Ovary (tissue), 9 donors: Measurements from ENCODE around the gene GIMD1. TPM values are rescaled to one million over a fixed set of nuclear protein-coding genes. Genes with fewer than 3 reads are reported as not detected.

Experiments used
- DNase-seq, 5 donors: peaks; one replicate each; pipeline ENCODE4 v3.0.0-alpha.2; 2019 to 2020
- H3K27ac ChIP-seq, 2 donors: fragments of 200-600 bp; one replicate each; pipeline versions ENCODE4 v1.5.1 to v1.8.0; 2019 to 2022
- H3K27me3 ChIP-seq: fragments of 200-600 bp; one replicate; pipeline ENCODE4 v1.8.0; 2022
- H3K36me3 ChIP-seq: fragments of 200-600 bp; sonication (generic); one replicate; pipeline ENCODE4 v1.5.1; 2019
- H3K4me1 ChIP-seq: one replicate; pipeline ENCODE4 v1.8.1; 2013; ENCODE audit warnings: mild to moderate bottlenecking, moderate library complexity; ENCODE audit not compliant: insufficient read depth
- H3K4me3 ChIP-seq: fragments of 200-600 bp; sonication (generic); one replicate; pipeline ENCODE4 v1.5.1; 2017
- H3K9me3 ChIP-seq, 2 donors: fragments of 200-600 bp in 1 of 2; sonication (generic) in 1 of 2; one replicate each; pipeline versions ENCODE4 v1.5.1 to v1.8.1; 2013 to 2019; ENCODE audit warnings: mild to moderate bottlenecking in 1 of 2, moderate library complexity in 1 of 2
- EP300 ChIP-seq: sonication (generic); formaldehyde crosslinking; IDR thresholded peaks from one replicate; pipeline ENCODE4 v1.6.1; 2017; ENCODE audit warnings: antibody characterized with exemption
- POLR2A ChIP-seq: fragments of 450-650 bp; IDR thresholded peaks from one replicate; pipeline ENCODE4 v1.6.1; 2017; ENCODE audit warnings: antibody characterized with exemption, mild to moderate bottlenecking, moderate library complexity
- WGBS, 3 donors: extraction: QIAGEN DNeasy Blood & Tissue Kit in 1 of 3; methylation state at CpG; one replicate each; pipeline versions ENCODE4 v1.1.5 to v1.1.7; 2013 to 2017; 5-methylcytosine and 5-hydroxymethylcytosine counted together
- intact Hi-C, 4 donors: fragments of 100-400 bp; cut with DNase I; formaldehyde crosslinking; loops; one replicate each; pipeline versions ENCODE4 v1.11.0 to v1.15.1; 2022 to 2023
- polyA plus RNA-seq, 2 donors: library from polyadenylated mRNA; stranded (reverse); fragments of 200-250 nt in 1 of 2; fragments of 350-450 nt in 1 of 2; fragmentation: Illumina TruSeq in 1 of 2; extraction: RNeasy Lipid Tissue Mini Kit (QIAGEN cat#74804) in 1 of 2; gene quantifications; one replicate each; pipeline ENCODE4 v1.2.3, GENCODE V29; 2013 to 2014
- total RNA-seq, 7 donors: library from RNA; depleted of rRNA in 2 of 7; stranded (reverse); fragments of >200 nt in 2 of 7; fragmentation: NEBNext Ultra II Directional in 3 of 7; extraction: Animal tissue kit (Norgen Biotek cat#: 25700) in 3 of 7; gene quantifications; one replicate each; pipeline versions ENCODE4 v1.1.0 to v1.2.4, GENCODE V29; 2016 to 2023
- TF ChIP-seq, protein P1 (sequence below), 3 donors: fragments of 450-650 bp in 2 of 3; fragments of 200-600 bp in 1 of 3; IDR thresholded peaks; one replicate each; pipeline versions ENCODE4 v1.5.1 to v1.8.0; 2016 to 2022; ENCODE audit warnings: antibody characterized with exemption in 3 of 3, mild to moderate bottlenecking in 1 of 3
- donor health status: DM: no; HTN: no; CAD: no; lungs with moderate emphysema.
- donor health status: DM: no; HTN: no; CAD: no.
- donor health status: Bipolar disorder and iron deficiency.
- donor health status: DM: yes; HTN: yes; CAD: no.
- donor health status: DM: no; HTN: no; CAD: no.
- donor health status: DM: yes; HTN: yes; CAD: no.

Gene GIMD1
- total and polyA plus RNA-seq, 9 donors = not detected

DNA sequence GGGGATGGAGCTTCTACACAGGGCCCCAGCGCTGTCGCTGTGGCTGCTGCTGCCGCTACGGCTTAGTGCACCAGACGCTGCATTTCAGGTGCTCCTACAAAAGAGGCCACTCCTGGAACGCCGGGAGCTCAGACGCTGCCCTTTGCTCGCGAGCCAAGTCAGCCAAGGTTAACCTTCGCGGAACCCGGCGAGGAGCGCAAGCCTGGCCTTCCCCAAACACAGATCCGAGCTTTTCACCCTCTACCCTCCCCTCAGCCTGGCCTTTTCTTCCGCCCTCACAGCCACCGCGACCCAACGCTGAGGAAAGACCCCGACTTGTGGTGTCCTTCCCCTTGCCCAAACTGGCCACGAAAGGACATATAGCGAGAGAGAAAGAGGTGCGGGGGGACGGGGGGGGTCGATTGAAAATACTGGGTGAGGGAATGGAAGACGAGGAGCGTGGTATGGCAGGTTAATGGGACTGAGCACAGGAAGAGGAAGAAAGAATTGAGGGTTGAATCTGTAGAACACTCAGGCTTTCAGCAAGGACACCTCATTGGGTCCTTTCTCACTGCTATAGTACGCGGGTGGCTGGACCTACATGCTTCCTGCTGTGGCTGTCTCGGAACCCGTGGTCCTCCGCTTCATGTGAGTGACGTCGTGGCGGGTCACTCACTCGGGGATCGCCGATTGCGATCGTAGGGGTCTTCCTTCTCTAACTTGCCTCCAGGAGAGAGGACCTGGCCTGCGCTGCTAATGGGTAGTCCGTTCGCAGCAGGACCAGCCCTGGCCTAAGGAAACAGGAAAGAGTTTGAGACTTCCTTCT lies 52.4 kb downstream of the GIMD1 start, which contains the start of the genes AIMP1 and TBCK:
Gene AIMP1, plus strand, starts transcription at position 583 of the 805 bp plus-strand sequence. CDS start 8,460 bp downstream, outside the sequence.
Gene TBCK, minus strand, starts transcription at position 242 of the 805 bp plus-strand sequence. CDS start 7,249 bp downstream, outside the sequence.
- H3K4me1 ChIP-seq = peaks cover 4% of the 10 kb centered on the region
- intact Hi-C loops = no loop called here
- H3K4me3 ChIP-seq = peak within 1 kb of the TSS; percentile 85
- no peaks in the 10 kb centered on the region for H3K27me3 ChIP-seq
- no peaks in the 10 kb centered on the region for H3K36me3 ChIP-seq
- peak within 1 kb of the TSS; percentile 90 to 94 for H3K27ac ChIP-seq
- TF ChIP-seq POLR2A (peak; percentile 64), EP300 (no peak)
- TF ChIP-seq, protein P1, sequence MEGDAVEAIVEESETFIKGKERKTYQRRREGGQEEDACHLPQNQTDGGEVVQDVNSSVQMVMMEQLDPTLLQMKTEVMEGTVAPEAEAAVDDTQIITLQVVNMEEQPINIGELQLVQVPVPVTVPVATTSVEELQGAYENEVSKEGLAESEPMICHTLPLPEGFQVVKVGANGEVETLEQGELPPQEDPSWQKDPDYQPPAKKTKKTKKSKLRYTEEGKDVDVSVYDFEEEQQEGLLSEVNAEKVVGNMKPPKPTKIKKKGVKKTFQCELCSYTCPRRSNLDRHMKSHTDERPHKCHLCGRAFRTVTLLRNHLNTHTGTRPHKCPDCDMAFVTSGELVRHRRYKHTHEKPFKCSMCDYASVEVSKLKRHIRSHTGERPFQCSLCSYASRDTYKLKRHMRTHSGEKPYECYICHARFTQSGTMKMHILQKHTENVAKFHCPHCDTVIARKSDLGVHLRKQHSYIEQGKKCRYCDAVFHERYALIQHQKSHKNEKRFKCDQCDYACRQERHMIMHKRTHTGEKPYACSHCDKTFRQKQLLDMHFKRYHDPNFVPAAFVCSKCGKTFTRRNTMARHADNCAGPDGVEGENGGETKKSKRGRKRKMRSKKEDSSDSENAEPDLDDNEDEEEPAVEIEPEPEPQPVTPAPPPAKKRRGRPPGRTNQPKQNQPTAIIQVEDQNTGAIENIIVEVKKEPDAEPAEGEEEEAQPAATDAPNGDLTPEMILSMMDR (IDR thresholded peaks at IDR 0.05) = no peak
- WGBS, 3 donors = 0% methylated on average over 44 of the region's 44 CpGs
- no peaks in the 10 kb centered on the region for H3K9me3 ChIP-seq
- DNase-seq = peak; percentile 87 to 92 (median 89)

DNA sequence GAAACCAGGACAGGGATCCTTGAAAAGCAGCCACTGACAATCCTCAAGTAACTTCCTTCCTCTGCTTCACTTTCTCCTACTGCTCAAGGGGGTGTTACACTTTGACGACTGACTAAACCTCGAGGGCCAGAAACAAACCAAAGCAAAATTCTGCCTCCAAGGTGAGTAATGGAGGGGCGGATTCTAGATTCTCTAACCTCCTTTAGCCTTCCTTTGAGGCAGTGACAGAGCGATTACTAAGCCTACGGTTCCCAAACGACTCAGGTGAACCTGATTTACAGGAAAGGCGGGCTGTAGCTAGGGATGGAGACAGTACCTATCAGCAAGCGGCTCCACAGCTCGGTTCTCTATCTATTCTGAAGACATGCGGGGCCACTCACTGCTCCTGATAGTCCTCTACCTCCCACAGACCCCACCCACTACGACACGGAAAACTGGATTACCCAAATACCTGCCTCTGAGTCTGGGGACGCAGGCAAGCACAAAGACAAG lies 53.1 kb downstream of the GIMD1 start:
- Histone ChIP-seq H3K27me3 (no peaks in the 10 kb centered on the region), H3K36me3 (no peaks in the 10 kb centered on the region), H3K27ac (peak overlapping the region; percentile 90 to 94), H3K4me1 (peaks cover 4% of the 10 kb centered on the region), H3K9me3 (no peaks in the 10 kb centered on the region), H3K4me3 (peak overlapping the region; percentile 85)
- 1% methylated on average over 13 of the region's 13 CpGs for WGBS, 3 donors
- intact Hi-C loops = no loop called here
- no peak for DNase-seq
- TF ChIP-seq POLR2A = no peak
- no peak for TF ChIP-seq EP300
- TF ChIP-seq, protein P1 (IDR thresholded peaks at IDR 0.05) = no peak

- peaks cover 4% of the 10 kb centered on the region for H3K4me1 ChIP-seq
- no peaks in the 10 kb centered on the region for H3K9me3 ChIP-seq
- DNase-seq = no peak
- 34 to 45% (median 35%) methylated on average over 6 of the region's 6 CpGs for WGBS, 3 donors
- no peak for TF ChIP-seq POLR2A
- intact Hi-C loops = no loop called here
- no peaks in the 10 kb centered on the region for H3K36me3 ChIP-seq
- peak overlapping the region; percentile 85 for H3K4me3 ChIP-seq
- no peak overlapping the region for H3K27ac ChIP-seq
- H3K27me3 ChIP-seq = no peaks in the 10 kb centered on the region
These were observed 53.6 kb downstream of the GIMD1 start for GRCh38 chr4:106314960-106315359.

DNA sequence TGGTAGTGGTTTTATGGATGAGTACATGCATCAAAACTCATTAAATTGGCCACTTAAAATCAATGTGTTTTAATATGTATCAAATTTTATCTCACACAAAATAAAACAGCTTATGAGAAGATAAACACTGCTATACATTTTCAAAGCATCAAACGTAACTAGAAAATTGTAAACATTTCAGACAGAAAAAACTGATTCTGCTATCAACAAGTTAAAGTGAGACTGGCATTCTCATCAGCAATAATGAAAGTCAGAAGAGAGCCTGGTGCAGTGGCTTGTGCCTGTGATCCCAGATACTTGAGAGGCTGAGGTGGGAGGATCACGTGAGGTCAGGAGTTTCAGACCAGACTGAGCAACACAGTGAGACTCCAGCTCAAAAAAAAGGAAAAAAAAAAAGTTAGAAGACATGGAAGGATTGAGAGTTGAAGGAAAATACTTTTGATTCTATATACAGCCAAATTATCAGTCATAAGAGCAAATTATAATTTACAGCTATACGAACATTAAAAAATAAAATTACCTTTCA lies 55.5 kb downstream of the GIMD1 start:
- intact Hi-C loops = no loop called here
- no peak for DNase-seq
- TF ChIP-seq POLR2A (no peak), EP300 (no peak)
- TF ChIP-seq, protein P1 (IDR thresholded peaks at IDR 0.05) = no peak
- Histone ChIP-seq H3K4me3 (no peak overlapping the region), H3K27ac (no peak overlapping the region), H3K27me3 (no peaks in the 10 kb centered on the region), H3K36me3 (no peaks in the 10 kb centered on the region), H3K9me3 (no peaks in the 10 kb centered on the region), H3K4me1 (peaks cover 4% of the 10 kb centered on the region)
- WGBS, 3 donors = 79 to 82% (median 81%) methylated on average over 3 of the region's 3 CpGs

DNA sequence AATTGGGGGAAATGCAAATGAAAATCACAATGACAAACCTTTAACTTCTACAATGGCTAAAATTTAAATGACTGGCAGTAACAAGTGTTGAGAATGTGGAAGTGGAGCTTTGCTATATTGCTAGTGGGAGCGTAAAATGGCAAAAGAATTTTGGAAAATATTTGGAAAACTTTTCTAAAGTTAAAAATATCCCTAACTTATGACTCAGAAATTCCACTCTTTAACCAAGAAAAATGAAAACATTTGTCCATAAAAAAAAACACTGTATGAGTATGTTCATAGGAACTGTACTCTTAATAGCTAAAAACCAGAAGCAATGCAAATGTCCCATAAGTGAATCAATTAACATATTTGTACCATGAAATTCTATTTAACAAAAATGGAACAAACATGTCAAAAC lies 56.2 kb downstream of the GIMD1 start:
- no peak for TF ChIP-seq EP300
- TF ChIP-seq, protein P1 (IDR thresholded peaks at IDR 0.05) = no peak
- no peak for TF ChIP-seq POLR2A
- no peaks in the 10 kb centered on the region for H3K9me3 ChIP-seq
- no peaks in the 10 kb centered on the region for H3K36me3 ChIP-seq
- H3K4me3 ChIP-seq = no peak overlapping the region
- peaks cover 3% of the 10 kb centered on the region for H3K4me1 ChIP-seq
- peak overlapping the region in 1 of 2 donors; percentile 18 for H3K27ac ChIP-seq
- no peaks in the 10 kb centered on the region for H3K27me3 ChIP-seq
- intact Hi-C loops = no loop called here
- 7 to 18% (median 7%) methylated on average over 1 of the region's 1 CpG for WGBS, 3 donors
- DNase-seq = no peak
